GM18868 (cell line): ENCODE data around the gene VTI1A.
"Not testable (repeated sequence)": the region's sequence is repeated elsewhere in the genome, so short reads cannot be mapped to it uniquely, and the experiment has no call there.

Experiments
- ATAC-seq: cut with Tn5 transposase; IDR thresholded peaks from one replicate; pipeline ENCODE4 v1.9.1; 2021; ENCODE audit warnings: mild to moderate bottlenecking, moderate library complexity; ENCODE audit not compliant: unreplicated experiment

VTI1A gene

GRCh38 chr10:112713411-112713810 is 266.4 kb downstream of the VTI1A start:
- no peak for ATAC-seq

- ATAC-seq = no peak
Observed at GRCh38 chr10:112715581-112715980, 268.6 kb downstream of the VTI1A start.

GRCh38 chr10:112716076-112716475 is 269.1 kb downstream of the VTI1A start:
- no peak for ATAC-seq

- no peak for ATAC-seq
Observed at GRCh38 chr10:112716924-112717413, 270.0 kb downstream of the VTI1A start.

GRCh38 chr10:112720178-112720577 is 273.2 kb downstream of the VTI1A start:
- no peak for ATAC-seq

- peak; percentile 79 for ATAC-seq
Observed at GRCh38 chr10:112721080-112721698, 274.2 kb downstream of the VTI1A start.

- no peak for ATAC-seq
Observed at GRCh38 chr10:112722758-112723157, 275.7 kb downstream of the VTI1A start.

GRCh38 chr10:112723876-112724275 is 276.9 kb downstream of the VTI1A start:
- no peak for ATAC-seq

GRCh38 chr10:112724404-112724991 is 277.5 kb downstream of the VTI1A start:
- no peak for ATAC-seq

- no peak for ATAC-seq
Observed at GRCh38 chr10:112728118-112728883, 281.3 kb downstream of the VTI1A start.

- no peak for ATAC-seq
Observed at GRCh38 chr10:112728997-112729396, 282.0 kb downstream of the VTI1A start.

- ATAC-seq = not testable (repeated sequence)
Observed at GRCh38 chr10:112731450-112731849, 284.4 kb downstream of the VTI1A start.

GRCh38 chr10:112732277-112732921 is 285.4 kb downstream of the VTI1A start:
- ATAC-seq = no peak

- no peak for ATAC-seq
Observed at GRCh38 chr10:112735041-112735695, 288.2 kb downstream of the VTI1A start.

- no peak for ATAC-seq
Observed at GRCh38 chr10:112738606-112739591, 291.9 kb downstream of the VTI1A start.

- no peak for ATAC-seq
Observed at GRCh38 chr10:112739592-112740353, 292.8 kb downstream of the VTI1A start.

GRCh38 chr10:112741830-112742402 is 294.9 kb downstream of the VTI1A start:
- ATAC-seq = no peak

GRCh38 chr10:112744181-112745096 is 297.4 kb downstream of the VTI1A start:
- no peak for ATAC-seq
